C4-2B (cell line): ENCODE data around the gene CPEB4.

Experiments
- ZFX ChIP-seq: fragments of 450-650 bp; IDR thresholded peaks from 2 replicates; pipeline ENCODE4 v1.6.1; 2017
- TF ChIP-seq, protein P1 (sequence below): fragments of 450-650 bp; conservative IDR thresholded peaks from 2 replicates; pipeline ENCODE4 v1.5.1; 2017; ENCODE audit warnings: mild to moderate bottlenecking

DNA sequence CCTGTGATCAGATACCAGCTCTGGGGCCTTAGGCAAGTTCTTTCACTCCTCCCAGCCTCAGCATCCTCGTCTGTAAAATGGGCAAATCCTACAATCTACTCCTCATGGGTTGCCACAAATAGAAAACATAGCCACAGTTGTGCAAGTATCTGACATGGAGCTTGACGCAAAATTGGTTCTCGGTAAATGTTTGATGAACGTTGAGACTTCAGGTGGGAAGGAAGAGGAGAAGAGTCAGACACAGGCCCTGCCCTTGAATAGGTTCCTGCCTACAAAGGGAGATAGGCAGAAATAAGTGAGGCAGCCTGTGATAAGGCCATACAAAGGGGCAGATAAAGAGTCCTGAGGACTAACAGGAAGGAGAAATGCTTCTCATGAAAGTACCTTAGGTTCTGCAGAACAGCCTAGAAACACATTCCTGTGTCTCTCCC is 26.1 kb upstream of the CPEB4 start:
- TF ChIP-seq, protein P1, sequence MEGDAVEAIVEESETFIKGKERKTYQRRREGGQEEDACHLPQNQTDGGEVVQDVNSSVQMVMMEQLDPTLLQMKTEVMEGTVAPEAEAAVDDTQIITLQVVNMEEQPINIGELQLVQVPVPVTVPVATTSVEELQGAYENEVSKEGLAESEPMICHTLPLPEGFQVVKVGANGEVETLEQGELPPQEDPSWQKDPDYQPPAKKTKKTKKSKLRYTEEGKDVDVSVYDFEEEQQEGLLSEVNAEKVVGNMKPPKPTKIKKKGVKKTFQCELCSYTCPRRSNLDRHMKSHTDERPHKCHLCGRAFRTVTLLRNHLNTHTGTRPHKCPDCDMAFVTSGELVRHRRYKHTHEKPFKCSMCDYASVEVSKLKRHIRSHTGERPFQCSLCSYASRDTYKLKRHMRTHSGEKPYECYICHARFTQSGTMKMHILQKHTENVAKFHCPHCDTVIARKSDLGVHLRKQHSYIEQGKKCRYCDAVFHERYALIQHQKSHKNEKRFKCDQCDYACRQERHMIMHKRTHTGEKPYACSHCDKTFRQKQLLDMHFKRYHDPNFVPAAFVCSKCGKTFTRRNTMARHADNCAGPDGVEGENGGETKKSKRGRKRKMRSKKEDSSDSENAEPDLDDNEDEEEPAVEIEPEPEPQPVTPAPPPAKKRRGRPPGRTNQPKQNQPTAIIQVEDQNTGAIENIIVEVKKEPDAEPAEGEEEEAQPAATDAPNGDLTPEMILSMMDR: no peak
- TF ChIP-seq ZFX: no peak
